IPS-15b (cell line): Measurements from ENCODE around the gene PACS1.

ENCODE experiments used
- H3K27me3 ChIP-seq: one replicate; pipeline ENCODE4 v1.6.1; 2013; ENCODE audit warnings: low read length; ENCODE audit not compliant: control insufficient read depth, insufficient read depth
- H3K36me3 ChIP-seq: one replicate; pipeline ENCODE4 v1.6.1; 2013; ENCODE audit warnings: low read length; ENCODE audit not compliant: control insufficient read depth, insufficient read depth
- H3K4me1 ChIP-seq: one replicate; pipeline ENCODE4 v1.6.1; 2013; ENCODE audit warnings: mild to moderate bottlenecking, low read length; ENCODE audit not compliant: control insufficient read depth, insufficient read depth
- H3K4me3 ChIP-seq: one replicate; pipeline ENCODE4 v1.5.1; 2013; ENCODE audit warnings: low read depth, low read length
- H3K9ac ChIP-seq: one replicate; pipeline ENCODE4 v1.6.1; 2013; ENCODE audit warnings: low read depth, mild to moderate bottlenecking, low read length
- H3K9me3 ChIP-seq: one replicate; pipeline ENCODE4 v1.6.1; 2013; ENCODE audit warnings: mild to moderate bottlenecking, low read length; ENCODE audit not compliant: control insufficient read depth, insufficient read depth

The PACS1 gene

DNA sequence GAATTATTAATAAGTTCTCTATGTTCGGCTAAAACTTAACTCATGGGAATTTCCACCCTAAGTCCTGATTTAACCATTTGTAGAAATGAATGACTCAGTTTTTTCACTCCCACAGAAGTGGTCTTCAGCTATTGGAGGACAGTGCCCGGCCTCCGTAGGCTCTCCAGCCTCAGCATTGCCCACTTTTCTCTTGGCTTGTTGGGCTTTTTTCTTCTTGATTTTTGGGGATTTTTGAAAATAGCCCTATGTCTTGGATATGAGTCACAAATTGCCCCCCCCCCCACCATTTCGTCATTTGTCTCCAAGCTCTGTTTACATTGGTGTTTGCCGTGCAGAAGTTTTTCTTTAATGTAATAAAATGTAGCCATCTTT, 66.7 kb downstream of the PACS1 start:
- Histone ChIP-seq H3K27me3 (no peaks in the 10 kb centered on the region), H3K9ac (no peak overlapping the region), H3K4me3 (no peak overlapping the region), H3K9me3 (no peaks in the 10 kb centered on the region), H3K4me1 (no peaks in the 10 kb centered on the region), H3K36me3 (no peaks in the 10 kb centered on the region)

DNA sequence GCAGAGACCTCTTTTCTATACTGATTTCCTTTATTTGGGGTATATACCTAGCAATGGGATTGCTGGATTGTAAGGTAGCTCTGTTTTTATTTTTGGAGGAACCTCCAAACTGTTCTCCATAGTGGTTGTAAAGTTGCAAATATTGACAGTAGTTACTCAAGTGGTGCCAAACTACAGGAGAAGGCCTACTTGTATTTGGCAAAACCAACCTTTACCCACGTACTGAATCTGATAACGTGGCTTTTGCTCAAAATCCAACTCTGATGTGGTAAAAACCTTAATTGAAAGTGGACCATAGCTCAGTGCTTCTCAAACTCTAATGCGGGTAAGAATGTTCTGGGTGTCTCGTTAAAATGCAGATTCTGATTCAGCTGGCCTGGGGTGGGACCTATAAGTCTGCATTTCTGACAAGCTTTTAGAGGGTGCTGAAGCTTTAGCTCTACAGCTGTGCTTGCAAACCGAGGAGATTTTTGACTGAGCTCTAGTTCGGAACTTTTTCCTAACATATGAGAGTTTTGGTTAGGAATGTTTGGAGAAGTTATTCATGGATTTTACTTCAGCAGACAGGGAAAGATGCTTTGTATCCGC, 69.8 kb downstream of the PACS1 start:
- Histone ChIP-seq H3K36me3 (no peaks in the 10 kb centered on the region), H3K27me3 (no peaks in the 10 kb centered on the region), H3K9me3 (no peaks in the 10 kb centered on the region), H3K9ac (no peak overlapping the region), H3K4me1 (peaks cover 2% of the 10 kb centered on the region), H3K4me3 (no peak overlapping the region)

DNA sequence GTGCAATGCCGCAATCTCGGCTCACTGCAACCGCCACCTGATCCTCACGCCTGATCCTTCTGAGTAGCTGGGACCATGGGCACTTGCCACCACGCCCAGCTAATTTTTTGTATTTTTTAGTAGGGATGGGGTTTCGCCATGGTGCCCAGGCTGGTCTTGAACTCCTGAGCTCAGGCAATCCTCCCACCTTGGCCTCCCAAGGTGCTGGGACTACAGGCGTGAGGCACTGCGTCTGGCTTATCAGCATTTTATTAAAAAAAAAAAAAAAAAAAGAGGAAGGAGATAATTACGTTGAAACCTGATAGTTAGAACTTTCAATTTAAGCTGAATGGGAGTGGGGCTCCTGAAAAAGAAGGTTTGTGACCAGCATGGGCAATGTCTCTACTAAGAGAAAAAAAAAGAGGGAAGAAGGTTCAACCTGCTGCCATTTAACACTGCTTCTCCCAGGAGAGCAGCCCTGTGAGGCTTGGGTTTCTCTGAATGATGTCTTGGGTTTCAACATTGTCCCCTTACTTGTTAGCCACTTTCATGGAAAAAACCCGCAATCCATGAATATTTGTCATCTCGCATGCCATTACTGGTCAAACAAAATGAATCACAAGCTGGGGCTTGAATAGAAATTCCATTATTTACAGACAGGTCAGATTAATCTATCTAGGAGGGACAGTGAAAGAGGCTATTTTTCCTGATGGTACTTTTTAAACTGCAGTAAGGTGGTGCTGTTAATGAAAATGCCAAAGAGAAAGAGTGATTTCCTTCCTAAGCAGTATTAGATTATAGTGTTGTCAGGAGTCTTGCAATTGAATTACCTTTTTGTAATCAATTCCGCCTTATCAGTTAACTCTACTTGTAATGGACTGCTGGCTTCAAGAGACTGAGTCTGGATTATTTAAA, 72.5 kb downstream of the PACS1 start:
- Histone ChIP-seq H3K9ac (no peak overlapping the region), H3K27me3 (no peaks in the 10 kb centered on the region), H3K4me3 (no peak overlapping the region), H3K9me3 (no peaks in the 10 kb centered on the region), H3K4me1 (peaks cover 4% of the 10 kb centered on the region), H3K36me3 (no peaks in the 10 kb centered on the region)

DNA sequence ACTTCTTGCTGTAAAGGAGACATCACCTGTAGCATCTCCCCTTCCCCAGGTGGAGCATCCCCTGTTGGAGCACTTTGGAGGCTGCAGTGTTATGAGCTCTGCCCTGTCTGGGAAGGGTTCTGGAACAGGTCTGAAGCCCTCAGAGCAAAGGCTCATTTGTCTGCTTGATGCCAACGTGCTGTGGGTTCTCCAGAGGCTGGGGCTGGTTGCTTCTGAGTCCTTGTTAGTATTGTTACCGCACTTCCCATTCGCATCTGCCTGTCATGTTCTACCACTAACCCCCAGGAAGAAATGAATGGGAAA, 73.1 kb downstream of the PACS1 start:
- H3K9ac ChIP-seq, result no peak overlapping the region
- no peaks in the 10 kb centered on the region for H3K36me3 ChIP-seq
- no peaks in the 10 kb centered on the region for H3K27me3 ChIP-seq
- H3K4me3 ChIP-seq, result no peak overlapping the region
- no peaks in the 10 kb centered on the region for H3K9me3 ChIP-seq
- H3K4me1 ChIP-seq, result peaks cover 4% of the 10 kb centered on the region

DNA sequence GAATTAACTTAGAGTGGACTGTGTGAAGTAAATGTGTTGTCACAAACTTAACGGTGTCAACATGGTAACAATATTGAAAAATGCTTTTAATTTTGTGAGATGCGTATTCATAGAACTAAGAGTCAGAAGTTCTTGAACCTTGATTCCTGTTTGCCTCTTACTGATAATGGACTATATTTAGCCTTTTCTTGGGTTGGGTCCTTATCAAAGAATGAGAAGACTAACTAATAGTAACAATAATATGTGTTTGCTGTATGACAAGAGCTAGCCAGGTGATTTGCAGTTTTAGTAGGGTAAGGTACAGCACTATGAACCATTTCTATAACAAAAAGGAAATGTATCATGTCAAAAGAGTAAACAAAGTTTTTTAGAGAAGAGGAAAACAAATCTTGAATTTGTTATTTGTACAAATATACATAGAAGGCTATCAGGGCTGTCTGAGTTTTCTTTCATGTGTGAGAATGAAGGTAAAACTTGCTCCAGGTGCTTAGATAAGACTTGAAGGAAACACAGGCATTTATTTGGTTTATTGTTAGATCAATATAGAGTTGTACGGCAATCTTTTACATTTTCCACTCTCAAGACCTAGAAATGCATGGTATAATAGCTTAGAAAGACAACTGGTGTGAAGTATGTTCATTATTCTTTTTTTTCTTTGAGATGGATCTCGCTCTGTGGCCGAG, 74.1 kb downstream of the PACS1 start:
- Histone ChIP-seq H3K9me3 (no peaks in the 10 kb centered on the region), H3K36me3 (no peaks in the 10 kb centered on the region), H3K9ac (no peak overlapping the region), H3K4me3 (no peak overlapping the region), H3K27me3 (no peaks in the 10 kb centered on the region), H3K4me1 (peaks cover 4% of the 10 kb centered on the region)

DNA sequence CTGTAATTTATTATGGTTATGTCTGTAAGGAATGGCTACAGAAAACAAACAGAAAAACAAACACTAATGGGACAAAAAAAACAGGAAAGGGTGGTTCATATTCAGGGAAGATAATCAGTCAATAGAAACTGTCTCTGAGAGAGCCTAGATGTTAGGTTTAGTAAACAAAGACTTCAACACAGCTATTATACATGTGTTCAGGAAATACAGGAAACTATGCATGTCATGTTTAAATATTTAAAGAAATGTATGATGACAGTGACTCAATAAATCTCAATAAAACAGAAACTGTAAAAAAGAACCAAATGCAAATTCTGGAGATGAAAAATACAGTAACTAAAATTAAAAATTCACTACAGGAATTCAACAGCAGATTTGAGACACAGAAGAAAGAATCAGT, 76.0 kb downstream of the PACS1 start:
- no peak overlapping the region for H3K9ac ChIP-seq
- no peak overlapping the region for H3K4me3 ChIP-seq
- H3K27me3 ChIP-seq, result no peaks in the 10 kb centered on the region
- H3K4me1 ChIP-seq, result peaks cover 4% of the 10 kb centered on the region
- H3K9me3 ChIP-seq, result no peaks in the 10 kb centered on the region
- H3K36me3 ChIP-seq, result no peaks in the 10 kb centered on the region

DNA sequence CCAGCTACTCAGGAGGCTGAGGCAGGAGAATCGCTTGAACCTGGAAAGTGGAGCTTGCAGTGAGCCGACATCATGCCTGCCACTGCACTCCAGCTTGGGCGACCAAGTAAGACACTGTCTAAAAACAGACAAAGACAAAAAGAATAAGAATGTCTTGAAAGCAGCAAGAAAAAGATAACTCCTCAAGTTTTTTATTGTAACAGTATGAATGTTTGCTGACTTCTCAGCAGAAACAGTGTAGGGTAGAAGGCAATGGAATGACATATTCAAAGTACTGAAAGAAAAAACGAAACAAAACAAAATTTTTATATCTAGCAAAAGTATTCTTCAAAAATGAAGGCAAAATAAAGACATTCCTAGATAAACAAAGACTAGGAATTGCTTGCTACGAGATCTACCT, 76.9 kb downstream of the PACS1 start:
- no peaks in the 10 kb centered on the region for H3K9me3 ChIP-seq
- H3K4me3 ChIP-seq, result no peak overlapping the region
- no peaks in the 10 kb centered on the region for H3K27me3 ChIP-seq
- no peak overlapping the region for H3K9ac ChIP-seq
- no peaks in the 10 kb centered on the region for H3K36me3 ChIP-seq
- H3K4me1 ChIP-seq, result peaks cover 4% of the 10 kb centered on the region

DNA sequence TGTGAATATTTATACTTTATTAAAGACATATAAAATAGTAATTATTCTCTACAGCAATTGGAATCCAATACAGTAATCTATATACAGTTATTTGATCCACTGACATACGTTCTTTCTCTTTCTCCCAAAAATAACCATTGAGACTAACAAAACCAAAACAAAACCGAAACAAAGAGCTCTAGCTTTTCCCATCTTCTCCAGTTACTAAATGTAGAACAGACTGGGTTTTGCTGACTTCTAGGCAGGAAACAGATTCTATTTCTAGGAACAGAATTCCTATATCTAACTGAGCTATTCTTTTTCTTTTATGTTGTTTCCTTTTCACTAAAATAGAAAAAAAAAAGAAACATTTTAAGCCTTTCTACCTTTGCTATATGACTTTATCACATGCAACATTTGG, 80.1 kb downstream of the PACS1 start:
- Histone ChIP-seq H3K4me1 (no peaks in the 10 kb centered on the region), H3K9me3 (no peaks in the 10 kb centered on the region), H3K9ac (no peak overlapping the region), H3K36me3 (no peaks in the 10 kb centered on the region), H3K27me3 (no peaks in the 10 kb centered on the region), H3K4me3 (no peak overlapping the region)

DNA sequence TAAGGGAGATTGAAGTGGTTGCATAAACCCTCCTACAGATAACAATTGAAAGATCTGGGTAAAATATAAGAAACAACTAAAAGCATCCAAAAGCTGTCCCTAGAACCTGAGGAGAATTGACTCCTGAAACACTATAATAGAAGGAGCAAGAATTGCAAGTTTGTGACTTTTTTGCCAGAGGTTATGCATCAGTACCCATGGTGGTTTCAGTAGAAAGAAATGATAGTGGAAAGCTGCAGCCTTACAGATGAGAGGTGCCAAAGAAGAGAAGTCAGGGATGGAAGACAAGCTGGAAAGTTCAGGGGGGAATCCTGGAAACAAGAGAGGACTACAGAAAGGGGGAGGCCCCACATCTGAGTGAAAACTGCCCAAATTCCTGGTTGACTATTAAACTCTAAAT, 80.7 kb downstream of the PACS1 start:
- Histone ChIP-seq H3K9me3 (no peaks in the 10 kb centered on the region), H3K27me3 (no peaks in the 10 kb centered on the region), H3K4me1 (no peaks in the 10 kb centered on the region), H3K9ac (no peak overlapping the region), H3K36me3 (no peaks in the 10 kb centered on the region), H3K4me3 (no peak overlapping the region)

DNA sequence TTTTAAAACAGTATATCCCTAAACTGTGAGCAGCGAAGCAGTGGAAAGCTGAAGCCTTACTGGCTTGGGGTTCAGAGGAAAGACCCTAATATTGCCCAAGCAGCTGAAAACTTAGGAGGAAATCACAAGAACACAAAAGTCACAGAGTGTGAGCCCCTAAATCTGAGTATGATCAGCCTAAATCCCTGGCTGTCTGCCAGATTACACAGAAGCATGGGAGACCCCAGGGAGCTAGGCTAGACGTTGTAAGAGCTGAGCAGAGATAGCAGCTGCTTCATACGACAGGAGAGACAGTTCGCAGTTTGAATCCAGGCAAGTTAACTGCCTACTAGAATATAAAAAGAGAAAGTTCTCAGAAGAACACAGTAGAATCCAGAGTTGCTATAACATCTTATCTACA, 81.2 kb downstream of the PACS1 start:
- Histone ChIP-seq H3K9ac (no peak overlapping the region), H3K36me3 (no peaks in the 10 kb centered on the region), H3K4me3 (no peak overlapping the region), H3K4me1 (no peaks in the 10 kb centered on the region), H3K9me3 (no peaks in the 10 kb centered on the region), H3K27me3 (no peaks in the 10 kb centered on the region)

DNA sequence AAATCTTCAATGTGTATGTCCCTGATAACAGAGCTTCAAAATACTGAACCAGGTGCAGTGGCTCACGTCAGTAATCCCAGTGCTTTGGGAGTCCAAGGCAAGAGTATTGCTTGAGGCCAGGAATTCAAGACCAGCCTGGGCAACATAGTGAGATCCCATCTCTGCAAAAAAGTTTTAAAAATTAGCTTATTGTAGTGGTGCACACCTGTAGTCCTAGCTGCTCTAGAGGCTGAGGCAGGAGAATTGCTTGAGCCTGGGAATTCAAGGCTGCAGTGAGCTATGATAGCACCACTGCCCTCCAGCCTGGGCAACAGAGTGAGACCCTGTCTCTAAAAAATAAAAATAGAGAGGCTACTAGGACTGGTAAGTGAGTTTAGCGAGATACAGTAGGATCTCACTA, 84.0 kb downstream of the PACS1 start:
- Histone ChIP-seq H3K4me3 (no peak overlapping the region), H3K4me1 (no peaks in the 10 kb centered on the region), H3K27me3 (no peaks in the 10 kb centered on the region), H3K36me3 (no peaks in the 10 kb centered on the region), H3K9ac (no peak overlapping the region), H3K9me3 (no peaks in the 10 kb centered on the region)
